ENCODE measurements around the gene WFDC8.
"Not testable (repeated sequence)": the region's sequence is repeated elsewhere in the genome, so short reads cannot be mapped to it uniquely, and the experiment has no call there.

Gene WFDC8

GRCh38 chr20:45579184-45579583 lies at the start of gene WFDC8:
WFDC8 (minus strand) TSS chr20:45579284; CDS start chr20:45579247, 37 bp downstream.
- no peak for DNase-seq (ENCODE audit: low read depth in 3 of 3, low spot score in 1 of 3)

GRCh38 chr20:45626540-45626939 lies 47.5 kb upstream of the WFDC8 start:
- no peak for DNase-seq (ENCODE audit: low read depth in 3 of 3, low spot score in 1 of 3)

- no peak for DNase-seq (ENCODE audit: low read depth in 3 of 3, low spot score in 1 of 3)
Observed at GRCh38 chr20:45621593-45621992, 42.5 kb upstream of the WFDC8 start.

GRCh38 chr20:45617591-45617990 lies 38.5 kb upstream of the WFDC8 start:
- no peak for DNase-seq (ENCODE audit: low read depth in 3 of 3, low spot score in 1 of 3)

GRCh38 chr20:45612314-45612713 lies 33.2 kb upstream of the WFDC8 start:
- no peak for DNase-seq (ENCODE audit: low read depth in 3 of 3, low spot score in 1 of 3)

GRCh38 chr20:45611054-45611453 lies 32.0 kb upstream of the WFDC8 start:
- DNase-seq (ENCODE audit: low read depth in 3 of 3, low spot score in 1 of 3) = peak in 1 of 3 donors; percentile 2

- DNase-seq (ENCODE audit: low read depth in 3 of 3, low spot score in 1 of 3) = no peak
Observed at GRCh38 chr20:45607810-45608209, 28.7 kb upstream of the WFDC8 start.

- DNase-seq (ENCODE audit: low read depth in 3 of 3, low spot score in 1 of 3) = no peak
Observed at GRCh38 chr20:45595235-45595634, 16.2 kb upstream of the WFDC8 start.

GRCh38 chr20:45593498-45593897 lies 14.4 kb upstream of the WFDC8 start:
- DNase-seq (ENCODE audit: low read depth in 3 of 3, low spot score in 1 of 3) = no peak

GRCh38 chr20:45592574-45593189 lies 13.6 kb upstream of the WFDC8 start:
- DNase-seq (ENCODE audit: low read depth in 3 of 3, low spot score in 1 of 3) = no peak

- DNase-seq (ENCODE audit: low read depth in 3 of 3, low spot score in 1 of 3) = no peak
Observed at GRCh38 chr20:45589725-45590124, 10.6 kb upstream of the WFDC8 start.

- DNase-seq (ENCODE audit: low read depth in 3 of 3, low spot score in 1 of 3) = no peak
Observed at GRCh38 chr20:45588800-45589199, 9.7 kb upstream of the WFDC8 start.

- DNase-seq (ENCODE audit: low read depth in 3 of 3, low spot score in 1 of 3) = not testable (repeated sequence)
Observed at GRCh38 chr20:45585986-45586385, 6.9 kb upstream of the WFDC8 start.

GRCh38 chr20:45584294-45584693 lies 5.2 kb upstream of the WFDC8 start:
- not testable (repeated sequence) for DNase-seq (ENCODE audit: low read depth in 3 of 3, low spot score in 1 of 3)

GRCh38 chr20:45583502-45583901 lies 4.4 kb upstream of the WFDC8 start:
- DNase-seq (ENCODE audit: low read depth in 3 of 3, low spot score in 1 of 3) = no peak

GRCh38 chr20:45581702-45582101 lies 2.6 kb upstream of the WFDC8 start:
- DNase-seq (ENCODE audit: low read depth in 3 of 3, low spot score in 1 of 3) = no peak

- no peak for DNase-seq (ENCODE audit: low read depth in 3 of 3, low spot score in 1 of 3)
Observed at GRCh38 chr20:45578231-45578630, 853 bp downstream of the WFDC8 start.

GRCh38 chr20:45576995-45577394 lies 2.1 kb downstream of the WFDC8 start:
- no peak for DNase-seq (ENCODE audit: low read depth in 3 of 3, low spot score in 1 of 3)

GRCh38 chr20:45575931-45576330 lies 3.2 kb downstream of the WFDC8 start:
- no peak for DNase-seq (ENCODE audit: low read depth in 3 of 3, low spot score in 1 of 3)

GRCh38 chr20:45569650-45570049 lies 9.4 kb downstream of the WFDC8 start:
- DNase-seq (ENCODE audit: low read depth in 3 of 3, low spot score in 1 of 3) = not testable (repeated sequence)

- DNase-seq (ENCODE audit: low read depth in 3 of 3, low spot score in 1 of 3) = no peak
Observed at GRCh38 chr20:45564760-45565276, 14.3 kb downstream of the WFDC8 start.

- DNase-seq (ENCODE audit: low read depth in 3 of 3, low spot score in 1 of 3) = no peak
Observed at GRCh38 chr20:45555198-45555597, 23.9 kb downstream of the WFDC8 start.

- no peak for DNase-seq (ENCODE audit: low read depth in 3 of 3, low spot score in 1 of 3)
Observed at GRCh38 chr20:45552456-45552855, 26.6 kb downstream of the WFDC8 start.
